ENCODE measurements around the gene PPP1R12A. TPM values are rescaled to one million over a fixed set of nuclear protein-coding genes. Genes with fewer than 3 reads are reported as not detected.
"Not testable (repeated sequence)": the region's sequence is repeated elsewhere in the genome, so short reads cannot be mapped to it uniquely, and the experiment has no call there.

The PPP1R12A gene
- total RNA-seq (2014; rRNA removed; shearing (Covaris generic)): 77.5 and 98.3 TPM in 2 replicates

DNA sequence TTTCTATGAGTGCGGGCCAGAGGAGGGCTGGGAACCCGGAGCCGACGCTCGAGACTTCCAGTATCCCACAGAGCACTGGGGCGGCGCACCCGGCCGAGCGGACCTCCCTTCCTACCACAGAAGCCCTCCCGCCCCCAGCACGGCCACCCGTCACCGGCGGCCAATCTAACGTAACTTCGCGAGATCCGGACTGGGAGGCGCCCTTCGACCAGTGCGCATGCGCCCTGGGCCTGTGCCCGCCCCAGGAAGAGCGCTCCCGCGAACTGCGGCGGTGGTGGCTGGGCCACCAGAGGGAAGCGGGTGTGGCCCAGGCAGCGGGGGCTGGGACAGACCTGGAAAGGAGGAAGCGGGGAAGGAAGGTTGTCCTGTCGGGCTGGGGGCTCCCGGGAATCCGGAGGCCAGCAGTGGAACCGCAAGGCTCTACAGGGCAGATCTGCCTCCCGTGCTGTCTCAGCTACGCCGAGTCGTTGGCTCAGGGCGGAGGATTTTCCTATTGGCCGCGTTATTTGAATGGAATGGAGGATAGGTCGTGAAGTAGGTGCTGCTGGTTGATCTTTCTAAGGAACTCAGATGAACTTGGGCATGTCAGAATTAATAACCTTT lies at the start of gene PPP1R12A:
Gene PPP1R12A, minus strand, starts transcription at position 77 of the 603 bp plus-strand sequence. CDS start 166 bp downstream, outside the sequence.
- H3K4me1 ChIP-seq: peaks cover 7% of the 10 kb centered on the region; the same call in 1 of the 2 replicates
- peak within 1 kb of the TSS; percentile 95 for H3K4me3 ChIP-seq
- peak within 1 kb of the TSS; percentile 95 for H3K27ac ChIP-seq
- H3K36me3 ChIP-seq: 0 out of 2 replicates have a peak, but pooled peaks cover under 1% of the 10 kb centered on the region
- peak; percentile 97 for DNase-seq
- H3K9me3 ChIP-seq (replicated peaks): no peaks in the 10 kb centered on the region
- H3K27me3 ChIP-seq: no peaks in the 10 kb centered on the region

DNA sequence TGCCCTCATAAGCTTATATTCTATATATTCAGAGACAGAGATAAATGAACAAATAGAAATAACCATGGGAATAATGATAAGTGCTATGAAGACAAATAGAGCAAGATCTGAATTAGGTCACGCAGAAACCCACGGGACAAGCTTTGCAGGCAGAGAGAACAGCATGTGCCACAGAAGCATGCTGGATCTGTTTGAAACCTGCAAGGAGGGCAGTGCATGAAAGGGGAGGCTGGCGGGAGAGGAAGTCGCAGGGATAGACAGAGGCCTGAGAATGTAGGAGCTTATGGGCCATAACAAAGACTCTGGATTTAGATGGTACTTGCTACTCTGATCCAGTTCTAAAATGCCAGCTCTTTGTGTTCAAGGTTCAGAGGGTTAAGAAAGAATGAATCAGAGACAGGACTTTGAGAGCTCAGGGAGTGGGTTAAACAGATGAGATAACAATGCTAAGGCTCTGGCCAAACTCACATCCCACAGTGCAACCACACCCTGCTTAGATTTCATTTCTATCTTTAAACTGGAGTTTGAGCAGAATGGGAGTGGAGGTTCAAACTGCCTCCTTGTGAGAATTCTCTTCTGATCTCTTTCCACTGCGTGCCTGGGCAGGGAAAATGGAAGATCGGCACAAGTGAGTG lies 49.2 kb upstream of the PPP1R12A start:
- Histone ChIP-seq H3K4me1 (no peaks in the 10 kb centered on the region), H3K27ac (no peak overlapping the region), H3K9me3 (replicated peaks) (no peaks in the 10 kb centered on the region), H3K4me3 (no peak overlapping the region), H3K27me3 (no peaks in the 10 kb centered on the region), H3K36me3 (no peaks in the 10 kb centered on the region)
- peak in 1 of 2 experiments; percentile 5 for DNase-seq

DNA sequence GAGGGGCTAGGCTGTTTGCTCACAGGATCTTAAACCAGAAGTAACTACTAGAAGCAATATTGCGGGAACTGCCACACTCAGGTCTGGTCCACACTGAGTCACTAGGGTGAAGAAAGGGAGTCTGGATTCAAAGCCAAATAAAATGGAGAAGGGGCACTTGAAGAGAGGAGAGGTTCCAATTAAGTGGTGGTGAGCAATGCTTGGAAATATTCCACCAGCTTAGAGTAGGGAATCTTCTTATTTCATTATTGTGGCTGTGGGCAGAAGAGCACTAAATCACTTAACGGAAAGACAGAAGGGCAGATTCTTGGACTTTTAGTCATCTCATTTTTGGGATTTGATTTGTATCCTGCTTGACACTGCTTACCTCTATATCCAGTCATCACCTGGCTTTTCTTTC lies 48.6 kb upstream of the PPP1R12A start:
- no peaks in the 10 kb centered on the region for H3K4me1 ChIP-seq
- no peaks in the 10 kb centered on the region for H3K27me3 ChIP-seq
- H3K27ac ChIP-seq: no peak overlapping the region
- no peak for DNase-seq
- H3K36me3 ChIP-seq: no peaks in the 10 kb centered on the region
- H3K4me3 ChIP-seq: no peak overlapping the region
- H3K9me3 ChIP-seq (replicated peaks): no peaks in the 10 kb centered on the region

DNA sequence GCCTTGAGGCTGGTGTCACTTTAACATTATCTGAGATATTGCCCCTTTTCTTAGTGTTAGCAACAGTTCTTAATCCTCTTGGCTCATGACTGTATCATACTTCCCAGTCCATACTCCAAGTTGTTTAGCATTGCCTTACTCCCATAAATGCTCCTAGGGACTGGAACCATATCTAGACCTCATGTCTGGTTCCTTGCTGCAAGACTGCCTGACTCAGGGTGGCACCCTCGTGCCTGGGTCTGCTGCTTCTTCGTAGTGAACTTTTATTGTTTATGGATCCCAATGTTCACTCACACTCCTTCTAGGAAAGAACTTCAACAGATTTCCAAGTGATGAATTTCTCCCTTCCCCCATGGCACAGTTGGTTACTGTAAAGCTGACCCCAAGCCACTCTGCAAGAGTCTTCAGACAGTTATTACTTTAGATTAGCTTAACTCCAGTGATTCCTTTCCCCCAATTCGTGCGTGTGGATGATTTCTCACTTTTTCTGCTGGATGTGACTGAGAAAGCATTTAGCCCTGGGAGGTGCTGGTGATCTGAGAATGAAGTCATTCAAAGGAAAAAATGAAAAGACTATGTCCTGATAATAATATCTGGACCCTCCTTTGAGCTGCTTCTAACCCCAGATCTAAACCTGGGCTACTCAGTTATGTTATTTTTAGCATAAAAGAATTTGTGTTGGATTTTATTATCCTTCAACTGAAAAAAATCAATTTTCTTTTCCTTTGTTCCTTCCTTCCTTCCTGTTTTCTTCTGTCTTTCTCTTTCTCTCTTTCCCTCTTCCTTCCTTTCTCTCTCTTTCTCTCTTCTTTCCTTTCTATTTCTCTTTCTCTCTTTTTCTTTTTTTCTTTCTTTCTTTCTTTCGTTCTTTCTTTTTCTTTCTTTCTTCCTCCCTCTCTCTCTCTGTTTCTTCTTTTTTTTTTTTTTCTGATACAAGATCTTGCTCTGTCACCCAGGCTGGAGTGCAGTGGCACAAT lies 47.5 kb upstream of the PPP1R12A start:
- Histone ChIP-seq H3K4me1 (no peaks in the 10 kb centered on the region), H3K27ac (no peak overlapping the region), H3K4me3 (no peak overlapping the region), H3K27me3 (no peaks in the 10 kb centered on the region), H3K36me3 (no peaks in the 10 kb centered on the region), H3K9me3 (replicated peaks) (no peaks in the 10 kb centered on the region)
- DNase-seq: no peak

DNA sequence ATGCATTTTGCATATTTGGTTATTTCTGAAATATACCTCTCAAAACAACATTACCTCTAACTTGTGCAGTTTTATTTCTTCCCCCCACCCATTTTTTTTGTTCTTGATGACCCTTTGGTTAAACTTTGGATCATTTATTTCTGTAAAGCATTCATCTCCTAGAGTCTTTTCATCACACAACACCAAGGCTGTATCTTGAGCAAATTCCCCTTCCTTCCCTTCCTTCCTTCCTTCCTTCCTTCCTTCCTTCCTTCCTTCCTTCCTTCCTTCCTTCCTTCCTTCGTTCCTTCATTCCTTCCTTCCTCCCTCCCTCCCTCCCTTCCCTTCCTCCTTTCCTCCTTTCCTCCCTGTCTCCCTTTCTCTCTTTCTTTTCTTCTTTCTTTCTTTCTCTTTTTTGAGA lies 43.8 kb upstream of the PPP1R12A start:
- Histone ChIP-seq H3K27ac (no peak overlapping the region), H3K36me3 (no peaks in the 10 kb centered on the region), H3K27me3 (no peaks in the 10 kb centered on the region), H3K9me3 (replicated peaks) (no peaks in the 10 kb centered on the region; the same call in 1 of the 2 replicates), H3K4me3 (no peak overlapping the region), H3K4me1 (no peaks in the 10 kb centered on the region)
- DNase-seq: no peak

DNA sequence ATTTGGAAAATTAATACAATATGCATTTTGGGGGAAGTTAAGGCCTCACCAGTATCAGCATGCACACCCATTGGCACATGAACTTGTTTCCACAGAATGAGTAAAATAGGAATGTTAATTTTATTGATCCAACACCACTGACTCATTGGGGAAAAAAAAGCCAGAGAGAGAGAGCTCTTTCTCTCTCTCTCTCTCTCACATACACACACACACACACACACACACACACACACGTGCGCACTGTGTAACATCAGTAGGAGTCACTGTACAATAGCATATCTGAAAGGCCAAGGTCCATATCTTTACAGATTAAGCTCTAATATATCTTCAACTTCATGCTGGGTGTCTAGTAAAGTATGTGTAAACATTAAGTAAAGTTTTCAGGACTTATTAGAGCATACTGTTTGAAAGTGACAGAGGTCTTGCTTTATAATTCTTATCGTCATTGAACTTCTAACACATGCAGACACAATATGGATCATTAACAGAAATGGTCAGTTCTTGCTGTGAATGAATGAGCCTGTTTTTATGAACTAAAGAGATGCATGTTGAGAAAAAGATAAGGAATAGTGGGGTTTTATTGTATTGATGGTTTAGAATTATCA lies 43.1 kb upstream of the PPP1R12A start:
- H3K9me3 ChIP-seq (replicated peaks); H3K36me3 ChIP-seq; H3K4me1 ChIP-seq; H3K27ac ChIP-seq; DNase-seq; H3K27me3 ChIP-seq; H3K4me3 ChIP-seq: not testable (repeated sequence)

DNA sequence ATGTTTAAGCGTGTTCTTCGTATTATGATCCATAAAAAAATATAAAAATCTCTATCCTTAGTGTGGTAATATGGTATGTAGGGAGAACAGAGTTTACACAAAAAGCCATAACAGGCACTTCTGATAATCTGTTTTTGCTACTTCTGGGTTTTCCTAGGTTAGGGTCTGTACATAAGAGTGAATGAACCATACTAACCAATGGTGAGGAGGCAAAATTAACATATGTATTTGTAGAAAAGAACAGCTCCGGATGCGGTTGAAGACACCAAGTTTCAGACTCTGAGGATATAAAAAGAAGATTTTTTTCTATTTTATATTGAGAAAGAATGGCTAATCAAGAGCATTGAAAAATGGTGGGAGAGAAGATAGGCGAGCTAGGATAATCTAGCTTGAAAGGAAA lies 40.2 kb upstream of the PPP1R12A start:
- H3K4me3 ChIP-seq: no peak overlapping the region

DNA sequence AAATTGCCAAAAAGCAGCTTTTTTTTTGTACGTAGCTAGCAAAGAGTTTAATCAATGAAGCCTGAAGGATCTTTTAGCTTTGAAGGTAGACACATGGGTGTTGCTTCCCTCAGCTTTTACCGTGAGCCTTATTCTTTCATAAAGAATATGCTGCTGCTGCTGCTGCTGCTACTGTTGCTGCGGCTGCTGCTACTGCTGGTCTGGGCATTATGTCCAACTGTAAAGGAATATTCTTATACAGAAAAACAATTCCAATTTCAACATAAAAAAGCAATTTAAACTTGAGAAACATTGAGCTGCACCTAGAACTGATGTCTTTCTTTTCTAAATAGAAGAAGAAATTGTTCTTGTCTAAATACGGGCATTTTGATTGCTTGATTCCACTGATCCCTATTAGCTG lies 38.9 kb upstream of the PPP1R12A start:
- Histone ChIP-seq H3K27ac (no peak overlapping the region), H3K36me3 (no peaks in the 10 kb centered on the region), H3K27me3 (no peaks in the 10 kb centered on the region), H3K4me1 (no peaks in the 10 kb centered on the region), H3K9me3 (replicated peaks) (no peaks in the 10 kb centered on the region; the same call in 1 of the 2 replicates), H3K4me3 (no peak overlapping the region)
- no peak for DNase-seq

More for the DNA sequence above, 40.2 kb upstream of the PPP1R12A start:
- DNase-seq: no peak
- no peaks in the 10 kb centered on the region; the same call in 1 of the 2 replicates for H3K9me3 ChIP-seq (replicated peaks)
- no peaks in the 10 kb centered on the region for H3K4me1 ChIP-seq
- H3K27ac ChIP-seq: no peak overlapping the region
- no peaks in the 10 kb centered on the region for H3K27me3 ChIP-seq
- H3K36me3 ChIP-seq: no peaks in the 10 kb centered on the region

DNA sequence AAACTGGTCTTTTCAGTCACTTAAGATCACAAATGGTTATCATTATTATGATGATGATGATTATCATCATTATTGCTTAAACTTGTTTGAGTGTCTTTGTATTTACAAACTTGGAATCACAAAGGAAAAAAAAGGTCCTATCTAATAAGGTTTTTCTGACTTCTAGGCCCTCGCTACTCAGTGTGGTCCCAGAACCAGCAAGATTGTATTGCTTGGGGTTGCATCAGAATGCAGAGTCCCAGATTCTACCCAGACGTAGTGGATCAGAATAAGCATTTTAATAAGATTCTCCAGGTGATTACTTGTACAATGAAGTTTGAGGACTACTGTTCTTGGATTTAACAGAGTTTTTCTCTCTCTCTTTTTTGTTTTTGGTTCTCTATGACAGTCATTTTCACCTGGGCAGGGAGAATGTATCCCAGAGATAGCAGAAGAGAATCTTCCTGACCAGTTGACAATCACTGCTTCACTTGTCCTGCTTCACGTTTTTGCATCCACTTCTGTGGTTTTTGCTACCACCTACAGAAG lies 29.3 kb upstream of the PPP1R12A start:
- H3K9me3 ChIP-seq (replicated peaks): 0 out of 2 replicates have a peak, but pooled peaks cover 6% of the 10 kb centered on the region

DNA sequence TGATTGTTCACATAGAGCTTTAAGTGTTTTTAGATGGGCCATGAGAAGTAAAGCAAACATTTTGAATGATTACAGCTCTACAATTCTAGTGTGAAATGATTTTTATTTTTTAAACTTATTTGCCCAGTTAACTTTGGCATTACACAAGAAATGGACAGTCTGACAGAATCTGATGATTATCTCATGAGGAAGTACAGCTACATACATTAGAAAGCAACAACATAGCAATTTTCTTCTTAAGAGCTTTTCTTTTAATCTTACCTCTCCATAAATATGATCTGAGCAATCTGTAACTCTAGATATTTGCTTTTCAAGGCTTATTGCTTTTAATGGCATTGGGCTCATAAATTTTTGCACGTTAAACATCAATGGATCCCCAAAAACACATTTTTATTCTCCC lies 26.5 kb upstream of the PPP1R12A start:
- H3K27ac ChIP-seq: no peak overlapping the region
- no peak for DNase-seq
- no peaks in the 10 kb centered on the region; the same call in 1 of the 2 replicates for H3K4me1 ChIP-seq
- no peaks in the 10 kb centered on the region for H3K27me3 ChIP-seq
- H3K4me3 ChIP-seq: no peak overlapping the region
- no peaks in the 10 kb centered on the region for H3K9me3 ChIP-seq (replicated peaks)
- H3K36me3 ChIP-seq: no peaks in the 10 kb centered on the region

More for the DNA sequence above, 29.3 kb upstream of the PPP1R12A start:
- H3K36me3 ChIP-seq: no peaks in the 10 kb centered on the region
- no peaks in the 10 kb centered on the region; the same call in 1 of the 2 replicates for H3K4me1 ChIP-seq
- H3K4me3 ChIP-seq: no peak overlapping the region
- no peak for DNase-seq
- no peaks in the 10 kb centered on the region for H3K27me3 ChIP-seq
- H3K27ac ChIP-seq: no peak overlapping the region

DNA sequence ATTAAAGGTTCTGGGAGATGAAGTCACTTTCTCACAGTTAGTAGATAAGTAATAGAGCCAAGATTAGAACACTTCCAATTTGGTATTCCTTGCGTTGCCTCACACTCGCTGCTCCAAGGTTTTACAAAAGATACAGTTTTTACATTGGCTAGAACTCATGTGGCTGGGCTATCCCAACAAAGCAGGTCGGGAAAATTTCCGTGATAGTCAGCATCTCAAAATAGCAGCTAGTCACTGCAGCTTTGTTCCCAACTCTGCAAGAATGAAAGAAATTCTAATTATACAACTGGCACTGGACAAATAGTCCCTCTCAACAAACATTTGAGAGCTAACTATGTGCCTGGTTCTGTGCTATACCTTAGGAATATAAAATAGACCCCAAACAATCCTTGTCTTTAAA lies 24.6 kb upstream of the PPP1R12A start:
- no peaks in the 10 kb centered on the region for H3K27me3 ChIP-seq
- H3K4me3 ChIP-seq: no peak overlapping the region
- no peaks in the 10 kb centered on the region for H3K36me3 ChIP-seq
- no peak overlapping the region for H3K27ac ChIP-seq
- H3K9me3 ChIP-seq (replicated peaks): no peaks in the 10 kb centered on the region
- H3K4me1 ChIP-seq: no peaks in the 10 kb centered on the region
- no peak for DNase-seq

DNA sequence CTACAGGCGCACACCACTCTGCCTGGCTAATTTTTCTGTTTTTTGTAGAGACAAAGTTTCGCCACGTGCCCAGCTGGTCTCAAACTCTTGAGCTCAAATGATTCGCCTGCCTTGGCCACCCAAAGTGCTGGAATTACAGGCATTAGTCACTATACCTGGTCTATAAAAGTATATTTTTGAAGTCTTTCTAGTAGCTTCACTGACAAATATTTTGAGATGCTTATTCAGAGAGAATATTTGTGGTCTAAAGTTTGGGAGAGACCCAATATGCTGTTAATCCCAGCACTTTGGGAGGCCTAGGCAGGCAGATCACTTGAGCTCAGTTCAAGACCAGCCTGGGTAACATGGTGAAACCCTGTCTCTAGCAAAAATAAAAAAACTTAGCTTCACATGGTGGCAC lies 22.0 kb upstream of the PPP1R12A start:
- Histone ChIP-seq H3K9me3 (replicated peaks) (no peaks in the 10 kb centered on the region), H3K4me3 (no peak overlapping the region), H3K27ac (no peak overlapping the region), H3K27me3 (no peaks in the 10 kb centered on the region), H3K4me1 (no peaks in the 10 kb centered on the region), H3K36me3 (no peaks in the 10 kb centered on the region)
- DNase-seq: no peak

DNA sequence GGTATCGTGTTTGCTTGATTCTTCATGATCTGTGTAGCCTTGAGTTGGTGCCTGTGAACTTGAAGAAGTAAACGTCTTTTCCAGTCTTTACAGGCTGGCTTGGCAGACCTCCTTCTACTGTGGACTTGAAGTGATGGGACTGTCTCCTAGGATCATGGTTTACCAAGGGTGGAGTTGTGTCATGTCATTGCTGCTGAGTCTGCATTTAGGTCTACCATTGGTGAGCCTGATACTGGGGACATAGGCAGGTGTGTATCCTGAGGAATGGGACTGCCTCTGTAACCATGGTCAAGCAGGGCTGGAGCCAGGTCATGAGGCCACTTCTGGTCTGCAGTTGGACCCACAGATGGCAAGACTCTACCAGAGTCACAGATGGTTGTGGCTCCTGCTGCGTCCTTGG lies 20.7 kb upstream of the PPP1R12A start:
- Histone ChIP-seq H3K4me3 (no peak overlapping the region), H3K27me3 (no peaks in the 10 kb centered on the region), H3K4me1 (no peaks in the 10 kb centered on the region), H3K27ac (no peak overlapping the region), H3K36me3 (no peaks in the 10 kb centered on the region), H3K9me3 (replicated peaks) (no peaks in the 10 kb centered on the region)
- no peak for DNase-seq

DNA sequence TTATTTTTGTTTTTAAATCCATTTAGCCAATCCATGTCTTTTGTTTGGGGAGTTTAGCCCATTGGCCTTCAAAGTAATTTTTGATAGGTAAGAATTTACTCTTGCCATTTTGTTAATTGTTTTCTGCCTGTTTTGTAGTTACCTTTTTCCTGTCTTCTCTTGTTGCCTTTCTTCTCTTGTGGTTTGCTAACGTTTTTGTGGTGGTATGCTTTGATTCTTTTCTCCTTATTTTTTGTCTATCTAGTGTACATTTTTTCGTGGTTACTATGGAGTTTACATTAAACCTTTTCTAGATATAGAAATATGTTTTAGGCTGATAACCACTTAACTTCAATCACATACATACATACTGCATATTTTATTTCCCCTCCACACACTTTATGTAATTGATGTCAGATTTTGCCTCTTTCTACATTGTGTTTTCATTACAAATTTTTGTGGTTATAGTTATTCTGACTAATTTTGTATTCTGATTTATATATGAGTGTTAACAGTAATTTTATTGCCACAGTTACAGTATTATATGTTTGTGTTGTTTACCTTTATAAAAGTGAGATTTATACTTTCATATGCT lies 19.2 kb upstream of the PPP1R12A start:
- H3K4me1 ChIP-seq: no peaks in the 10 kb centered on the region
- no peak overlapping the region for H3K27ac ChIP-seq
- no peaks in the 10 kb centered on the region for H3K9me3 ChIP-seq (replicated peaks)
- no peak for DNase-seq
- H3K4me3 ChIP-seq: no peak overlapping the region
- no peaks in the 10 kb centered on the region for H3K36me3 ChIP-seq
- no peaks in the 10 kb centered on the region for H3K27me3 ChIP-seq
